GM18867 (cell line): ENCODE results near the gene GAGE12H.
"Not testable (repeated sequence)": the region's sequence is repeated elsewhere in the genome, so short reads cannot be mapped to it uniquely, and the experiment has no call there.

Source experiments
- ATAC-seq: cut with Tn5 transposase; IDR thresholded peaks from one replicate; pipeline ENCODE4 v1.9.1; 2021; ENCODE audit warnings: mild to moderate bottlenecking, moderate library complexity; ENCODE audit not compliant: unreplicated experiment

GAGE12H gene, protein sequence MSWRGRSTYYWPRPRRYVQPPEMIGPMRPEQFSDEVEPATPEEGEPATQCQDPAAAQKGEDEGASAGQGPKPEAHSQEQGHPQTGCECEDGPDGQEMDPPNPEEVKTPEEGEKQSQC

DNA sequence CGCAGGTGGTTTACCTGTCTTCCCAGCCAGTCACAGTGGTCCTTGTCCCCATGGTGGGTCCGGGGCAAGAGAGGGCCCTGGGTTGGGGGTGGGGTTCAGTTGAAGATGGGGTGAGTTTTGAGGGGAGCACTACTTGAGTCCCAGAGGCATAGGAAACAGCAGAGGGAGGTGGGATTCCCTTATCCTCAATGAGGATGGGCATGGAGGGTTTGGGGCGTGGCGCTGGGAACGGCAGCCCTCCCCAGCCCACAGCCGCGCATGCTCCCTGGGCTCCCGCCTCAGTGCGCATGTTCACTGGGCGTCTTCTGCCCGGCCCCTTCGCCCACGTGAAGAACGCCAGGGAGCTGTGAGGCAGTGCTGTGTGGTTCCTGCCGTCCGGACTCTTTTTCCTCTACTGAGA lies at the start of gene GAGE12H:
Gene GAGE12H (plus strand): TSS at position 301 of the 400 bp plus-strand sequence. CDS start 1,155 bp downstream, outside the sequence.
- ATAC-seq, result not testable (repeated sequence)

DNA sequence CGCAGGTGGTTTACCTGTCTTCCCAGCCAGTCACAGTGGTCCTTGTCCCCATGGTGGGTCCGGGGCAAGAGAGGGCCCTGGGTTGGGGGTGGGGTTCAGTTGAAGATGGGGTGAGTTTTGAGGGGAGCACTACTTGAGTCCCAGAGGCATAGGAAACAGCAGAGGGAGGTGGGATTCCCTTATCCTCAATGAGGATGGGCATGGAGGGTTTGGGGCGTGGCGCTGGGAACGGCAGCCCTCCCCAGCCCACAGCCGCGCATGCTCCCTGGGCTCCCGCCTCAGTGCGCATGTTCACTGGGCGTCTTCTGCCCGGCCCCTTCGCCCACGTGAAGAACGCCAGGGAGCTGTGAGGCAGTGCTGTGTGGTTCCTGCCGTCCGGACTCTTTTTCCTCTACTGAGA lies 47.9 kb upstream of the GAGE12H start, which contains the start of gene GAGE12C:
Gene GAGE12C (plus strand): TSS at position 301 of the 400 bp plus-strand sequence. CDS start 1,155 bp downstream, outside the sequence.
- ATAC-seq, result not testable (repeated sequence)

DNA sequence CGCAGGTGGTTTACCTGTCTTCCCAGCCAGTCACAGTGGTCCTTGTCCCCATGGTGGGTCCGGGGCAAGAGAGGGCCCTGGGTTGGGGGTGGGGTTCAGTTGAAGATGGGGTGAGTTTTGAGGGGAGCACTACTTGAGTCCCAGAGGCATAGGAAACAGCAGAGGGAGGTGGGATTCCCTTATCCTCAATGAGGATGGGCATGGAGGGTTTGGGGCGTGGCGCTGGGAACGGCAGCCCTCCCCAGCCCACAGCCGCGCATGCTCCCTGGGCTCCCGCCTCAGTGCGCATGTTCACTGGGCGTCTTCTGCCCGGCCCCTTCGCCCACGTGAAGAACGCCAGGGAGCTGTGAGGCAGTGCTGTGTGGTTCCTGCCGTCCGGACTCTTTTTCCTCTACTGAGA lies 38.3 kb upstream of the GAGE12H start, which contains the start of gene GAGE12D:
Gene GAGE12D (plus strand): TSS at position 301 of the 400 bp plus-strand sequence. CDS start 1,155 bp downstream, outside the sequence.
- ATAC-seq, result not testable (repeated sequence)

DNA sequence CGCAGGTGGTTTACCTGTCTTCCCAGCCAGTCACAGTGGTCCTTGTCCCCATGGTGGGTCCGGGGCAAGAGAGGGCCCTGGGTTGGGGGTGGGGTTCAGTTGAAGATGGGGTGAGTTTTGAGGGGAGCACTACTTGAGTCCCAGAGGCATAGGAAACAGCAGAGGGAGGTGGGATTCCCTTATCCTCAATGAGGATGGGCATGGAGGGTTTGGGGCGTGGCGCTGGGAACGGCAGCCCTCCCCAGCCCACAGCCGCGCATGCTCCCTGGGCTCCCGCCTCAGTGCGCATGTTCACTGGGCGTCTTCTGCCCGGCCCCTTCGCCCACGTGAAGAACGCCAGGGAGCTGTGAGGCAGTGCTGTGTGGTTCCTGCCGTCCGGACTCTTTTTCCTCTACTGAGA lies 28.8 kb upstream of the GAGE12H start, which contains the start of gene GAGE12E:
Gene GAGE12E (plus strand): TSS at position 301 of the 400 bp plus-strand sequence. CDS start 1,155 bp downstream, outside the sequence.
- not testable (repeated sequence) for ATAC-seq

DNA sequence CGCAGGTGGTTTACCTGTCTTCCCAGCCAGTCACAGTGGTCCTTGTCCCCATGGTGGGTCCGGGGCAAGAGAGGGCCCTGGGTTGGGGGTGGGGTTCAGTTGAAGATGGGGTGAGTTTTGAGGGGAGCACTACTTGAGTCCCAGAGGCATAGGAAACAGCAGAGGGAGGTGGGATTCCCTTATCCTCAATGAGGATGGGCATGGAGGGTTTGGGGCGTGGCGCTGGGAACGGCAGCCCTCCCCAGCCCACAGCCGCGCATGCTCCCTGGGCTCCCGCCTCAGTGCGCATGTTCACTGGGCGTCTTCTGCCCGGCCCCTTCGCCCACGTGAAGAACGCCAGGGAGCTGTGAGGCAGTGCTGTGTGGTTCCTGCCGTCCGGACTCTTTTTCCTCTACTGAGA lies 19.2 kb upstream of the GAGE12H start, which contains the start of gene GAGE12F:
Gene GAGE12F (plus strand): TSS at position 301 of the 400 bp plus-strand sequence. CDS start 1,155 bp downstream, outside the sequence.
- not testable (repeated sequence) for ATAC-seq

DNA sequence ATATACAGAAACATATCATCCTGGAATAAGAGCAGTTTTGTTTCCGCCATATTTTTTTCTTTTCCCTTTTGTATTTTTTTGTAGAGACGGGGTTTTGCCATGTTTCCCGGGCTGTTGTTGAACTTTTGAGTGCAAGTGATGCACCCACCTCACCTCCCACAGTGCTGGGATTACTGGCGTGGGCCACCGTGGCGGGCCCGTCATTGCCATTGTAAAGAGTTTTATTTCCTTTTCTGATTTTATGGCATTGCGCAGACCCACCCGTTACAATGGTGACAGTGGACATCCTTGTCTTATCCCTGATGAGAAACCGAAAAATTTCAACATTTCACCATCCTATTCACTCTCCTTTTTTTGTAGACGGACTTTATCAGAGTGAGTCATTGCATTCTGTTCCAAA lies 11.0 kb upstream of the GAGE12H start:
- not testable (repeated sequence) for ATAC-seq

DNA sequence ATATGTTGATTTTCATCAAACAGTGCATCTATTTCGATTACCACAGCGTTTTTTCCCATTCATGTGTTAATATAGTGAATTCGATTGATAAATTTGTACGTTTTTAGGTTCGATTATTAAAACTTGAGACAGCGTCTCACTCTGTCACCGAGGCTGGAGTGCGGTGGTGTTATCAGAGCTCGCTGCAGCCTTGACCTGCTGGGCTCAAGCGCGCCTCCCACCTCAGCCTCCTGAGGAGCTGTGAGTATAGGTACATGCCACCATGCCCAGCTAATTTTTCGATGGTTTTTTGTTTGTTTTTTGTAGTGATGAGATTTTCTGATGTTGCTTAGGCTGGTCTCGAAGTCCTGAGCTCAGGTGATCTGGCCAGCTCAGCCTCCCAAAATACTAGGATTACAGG lies 10.6 kb upstream of the GAGE12H start:
- not testable (repeated sequence) for ATAC-seq

DNA sequence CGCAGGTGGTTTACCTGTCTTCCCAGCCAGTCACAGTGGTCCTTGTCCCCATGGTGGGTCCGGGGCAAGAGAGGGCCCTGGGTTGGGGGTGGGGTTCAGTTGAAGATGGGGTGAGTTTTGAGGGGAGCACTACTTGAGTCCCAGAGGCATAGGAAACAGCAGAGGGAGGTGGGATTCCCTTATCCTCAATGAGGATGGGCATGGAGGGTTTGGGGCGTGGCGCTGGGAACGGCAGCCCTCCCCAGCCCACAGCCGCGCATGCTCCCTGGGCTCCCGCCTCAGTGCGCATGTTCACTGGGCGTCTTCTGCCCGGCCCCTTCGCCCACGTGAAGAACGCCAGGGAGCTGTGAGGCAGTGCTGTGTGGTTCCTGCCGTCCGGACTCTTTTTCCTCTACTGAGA lies 9.6 kb upstream of the GAGE12H start, which contains the start of gene GAGE12G:
Gene GAGE12G (plus strand): TSS at position 301 of the 400 bp plus-strand sequence. CDS start 1,155 bp downstream, outside the sequence.
- ATAC-seq, result not testable (repeated sequence)

DNA sequence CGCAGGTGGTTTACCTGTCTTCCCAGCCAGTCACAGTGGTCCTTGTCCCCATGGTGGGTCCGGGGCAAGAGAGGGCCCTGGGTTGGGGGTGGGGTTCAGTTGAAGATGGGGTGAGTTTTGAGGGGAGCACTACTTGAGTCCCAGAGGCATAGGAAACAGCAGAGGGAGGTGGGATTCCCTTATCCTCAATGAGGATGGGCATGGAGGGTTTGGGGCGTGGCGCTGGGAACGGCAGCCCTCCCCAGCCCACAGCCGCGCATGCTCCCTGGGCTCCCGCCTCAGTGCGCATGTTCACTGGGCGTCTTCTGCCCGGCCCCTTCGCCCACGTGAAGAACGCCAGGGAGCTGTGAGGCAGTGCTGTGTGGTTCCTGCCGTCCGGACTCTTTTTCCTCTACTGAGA lies 9.4 kb downstream of the GAGE12H start, which contains the start of gene GAGE2A:
Gene GAGE2A (plus strand): TSS at position 301 of the 400 bp plus-strand sequence. CDS start 1,155 bp downstream, outside the sequence.
- ATAC-seq, result not testable (repeated sequence)

DNA sequence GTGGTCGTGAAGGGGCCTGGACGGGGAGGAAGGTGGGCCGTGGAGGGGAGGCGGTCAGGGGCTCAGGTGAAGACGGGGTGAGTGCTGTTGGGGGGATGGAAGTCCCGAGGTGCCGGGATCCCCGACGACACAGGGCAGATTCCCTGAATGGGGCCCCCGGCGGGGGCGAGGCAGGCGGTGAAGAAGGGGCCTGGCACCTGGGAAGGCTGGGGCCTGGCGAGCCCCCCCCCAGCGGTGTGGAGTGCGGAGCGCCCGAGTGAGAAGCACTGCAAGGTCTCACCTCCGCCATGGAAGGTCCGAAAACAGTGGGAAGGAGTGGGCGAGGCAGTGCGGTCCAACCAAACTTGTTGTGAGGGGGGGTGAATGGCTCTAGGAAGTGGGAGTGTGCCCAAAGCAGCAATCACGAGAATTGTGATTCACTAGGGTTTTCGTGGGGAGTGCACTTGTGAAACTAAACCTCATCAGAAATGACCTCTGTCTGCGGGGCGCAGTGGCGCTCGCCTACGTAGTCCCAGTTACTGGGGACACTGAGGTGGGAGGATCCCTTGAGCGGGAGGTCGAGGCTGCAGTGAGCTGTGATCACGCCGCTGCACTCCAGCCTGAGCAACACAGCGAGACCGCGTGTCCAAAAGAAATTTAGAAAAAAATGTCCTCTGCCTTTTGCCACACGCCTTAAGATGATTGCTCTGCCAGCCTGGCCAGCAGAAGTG lies 10.2 kb downstream of the GAGE12H start:
- not testable (repeated sequence) for ATAC-seq

DNA sequence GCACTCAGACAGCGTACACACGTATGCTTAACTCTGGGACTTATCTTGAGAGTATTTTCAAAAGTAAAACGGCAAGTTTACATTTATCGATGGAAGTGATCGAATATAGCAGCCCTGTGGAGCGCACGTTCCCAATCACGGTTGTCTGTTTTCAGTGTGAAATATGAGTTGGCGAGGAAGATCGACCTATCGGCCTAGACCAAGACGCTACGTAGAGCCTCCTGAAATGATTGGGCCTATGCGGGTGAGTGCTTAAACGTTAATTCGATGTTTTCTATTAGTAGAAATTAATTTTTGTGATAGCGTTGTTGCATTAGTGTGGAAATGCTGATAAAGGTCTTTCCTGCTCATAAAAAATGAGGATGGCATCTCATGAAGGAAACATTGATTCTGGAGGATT lies 10.7 kb downstream of the GAGE12H start:
- ATAC-seq, result not testable (repeated sequence)

DNA sequence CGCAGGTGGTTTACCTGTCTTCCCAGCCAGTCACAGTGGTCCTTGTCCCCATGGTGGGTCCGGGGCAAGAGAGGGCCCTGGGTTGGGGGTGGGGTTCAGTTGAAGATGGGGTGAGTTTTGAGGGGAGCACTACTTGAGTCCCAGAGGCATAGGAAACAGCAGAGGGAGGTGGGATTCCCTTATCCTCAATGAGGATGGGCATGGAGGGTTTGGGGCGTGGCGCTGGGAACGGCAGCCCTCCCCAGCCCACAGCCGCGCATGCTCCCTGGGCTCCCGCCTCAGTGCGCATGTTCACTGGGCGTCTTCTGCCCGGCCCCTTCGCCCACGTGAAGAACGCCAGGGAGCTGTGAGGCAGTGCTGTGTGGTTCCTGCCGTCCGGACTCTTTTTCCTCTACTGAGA lies 19.0 kb downstream of the GAGE12H start, which contains the start of gene GAGE1:
Gene GAGE1 (plus strand): TSS at position 301 of the 400 bp plus-strand sequence. CDS start 1,155 bp downstream, outside the sequence.
- not testable (repeated sequence) for ATAC-seq

DNA sequence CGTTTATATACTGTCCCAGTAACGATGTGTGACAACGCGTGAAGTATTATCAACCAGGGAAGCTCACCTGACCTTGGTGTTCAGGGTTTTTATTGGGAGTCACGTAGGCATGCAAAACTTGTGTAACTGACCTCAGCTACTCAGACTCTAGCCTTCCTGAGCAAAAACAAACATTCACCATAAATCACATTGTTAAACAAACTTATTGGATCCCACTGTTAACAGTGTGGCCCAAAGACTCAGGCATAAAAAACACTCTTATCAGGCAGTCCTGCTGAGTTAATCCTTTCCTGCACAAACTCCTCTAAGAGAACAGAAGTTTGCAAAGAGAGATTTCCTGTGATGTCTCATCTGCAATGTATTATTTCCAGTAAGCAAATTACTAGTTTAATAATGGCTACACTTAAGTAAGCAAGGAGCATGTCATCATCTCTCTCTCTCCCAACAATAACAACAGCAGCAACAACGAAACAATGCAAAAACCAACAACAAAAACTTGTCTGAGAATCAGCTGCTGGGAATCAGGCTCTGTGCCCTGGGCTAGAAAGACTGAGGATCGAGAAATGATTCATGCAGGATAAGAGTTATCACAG lies 31.1 kb downstream of the GAGE12H start:
- no peak for ATAC-seq

DNA sequence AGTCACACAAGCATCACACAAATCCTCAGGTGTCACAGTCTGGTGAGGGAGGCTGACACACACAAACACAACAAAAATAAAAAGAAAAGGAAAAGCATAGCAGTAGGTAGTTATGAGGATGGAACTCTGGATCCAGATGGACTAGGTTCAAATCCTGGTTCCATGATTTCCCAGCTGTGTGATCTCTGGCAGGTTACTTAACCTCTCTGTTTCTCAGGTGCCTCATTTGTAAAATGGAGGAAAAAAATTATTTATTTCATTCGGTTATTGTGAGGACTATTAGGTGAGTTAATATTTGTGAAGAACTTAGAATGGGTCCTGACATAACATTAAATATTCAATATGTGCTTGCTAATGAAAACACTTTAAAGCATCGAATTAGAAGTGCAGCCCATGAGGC lies 38.8 kb downstream of the GAGE12H start:
- no peak for ATAC-seq

DNA sequence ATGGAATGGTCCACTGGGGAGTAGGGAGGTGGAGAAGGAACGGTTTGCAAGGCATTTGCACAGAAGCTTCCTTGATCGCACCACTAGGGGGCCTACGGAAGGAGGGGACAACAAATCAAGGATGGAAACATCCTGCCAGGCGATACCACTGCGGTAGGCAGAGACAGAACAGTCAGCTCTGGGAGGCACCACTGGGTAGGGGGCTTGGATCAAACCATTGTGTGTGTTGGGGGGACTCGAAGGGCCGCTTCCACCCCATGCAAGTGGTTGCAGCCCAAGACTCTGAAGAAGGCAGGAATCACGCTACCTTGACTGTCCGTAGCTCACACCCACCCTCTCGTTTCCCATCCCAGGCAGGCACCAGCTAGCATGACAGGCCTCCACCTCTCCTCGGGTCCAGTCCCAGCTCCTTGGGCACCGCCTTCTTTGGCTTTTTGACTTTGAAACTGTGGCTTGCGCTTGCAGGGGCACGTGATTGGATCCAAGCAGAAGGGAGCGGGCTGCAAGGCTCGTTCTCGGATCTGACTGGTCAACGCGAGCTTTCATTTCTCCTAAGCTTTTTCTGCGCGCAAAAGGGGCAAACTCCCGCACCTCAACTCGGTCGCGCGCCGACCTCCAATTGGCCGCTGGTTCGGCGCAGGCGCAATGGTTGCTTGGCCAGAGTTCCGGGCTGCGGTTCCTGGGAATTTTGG lies 47.5 kb downstream of the GAGE12H start:
- no peak for ATAC-seq
